Lower leg skin (tissue), 3 donors: ENCODE measurements around the gene B2M.

Experiments used
- CTCF ChIP-seq, 3 donors: fragments of 450-650 bp; IDR thresholded peaks; one replicate each; pipeline ENCODE4 v1.5.1; 2016; ENCODE audit warnings: antibody characterized with exemption in 3 of 3, mild to moderate bottlenecking in 3 of 3, moderate library complexity in 2 of 3
- POLR2A ChIP-seq, 2 donors: fragments of 450-650 bp; IDR thresholded peaks; one replicate each; pipeline ENCODE4 v1.6.1; 2016 to 2017; ENCODE audit warnings: antibody characterized with exemption in 2 of 2, mild to moderate bottlenecking in 1 of 2, moderate library complexity in 1 of 2

- TF ChIP-seq CTCF (IDR thresholded peaks at IDR 0.05) (no peak), POLR2A (IDR thresholded peaks at IDR 0.05) (no peak)
These were observed 25.0 kb downstream of the B2M start, which contains the start of gene TRIM69 for GRCh38 chr15:44736181-44736765.
